IPS DF 19.7 (cell line): Measurements from ENCODE around the gene BABAM1.

Source experiments
- DNase-seq: peaks from one replicate; pipeline ENCODE4 v3.0.0-alpha.2; 2013; ENCODE audit warnings: low read depth, low spot score

The BABAM1 gene

GRCh38 chr19:17266975-17267788 lies at the start of gene BABAM1:
Gene BABAM1, plus strand, starts transcription at chr19:17267443. Its CDS starts 1,364 bp downstream, at chr19:17268807.
- peak; percentile 100 for DNase-seq

GRCh38 chr19:17219286-17219685 lies 48.0 kb upstream of the BABAM1 start:
- no peak for DNase-seq

- no peak for DNase-seq
These were observed 47.0 kb upstream of the BABAM1 start for GRCh38 chr19:17220207-17220758.

- DNase-seq: no peak
These were observed 42.2 kb upstream of the BABAM1 start for GRCh38 chr19:17225053-17225452.

GRCh38 chr19:17226002-17226933 lies 41.0 kb upstream of the BABAM1 start, which contains the start of gene OCEL1:
Gene OCEL1, plus strand, starts transcription at chr19:17226226. Its CDS starts 22 bp downstream, at chr19:17226248.
- DNase-seq: peak; percentile 90

- no peak for DNase-seq
These were observed 39.4 kb upstream of the BABAM1 start for GRCh38 chr19:17227798-17228367.

- no peak for DNase-seq
These were observed 37.4 kb upstream of the BABAM1 start for GRCh38 chr19:17229890-17230289.

GRCh38 chr19:17232258-17232657 lies 35.0 kb upstream of the BABAM1 start:
- DNase-seq: no peak

GRCh38 chr19:17234911-17235299 lies 32.3 kb upstream of the BABAM1 start:
- no peak for DNase-seq

- no peak for DNase-seq
These were observed 31.8 kb upstream of the BABAM1 start for GRCh38 chr19:17235300-17235970.

GRCh38 chr19:17235971-17236777 lies 31.1 kb upstream of the BABAM1 start:
- DNase-seq: no peak

- DNase-seq: no peak
These were observed 30.3 kb upstream of the BABAM1 start for GRCh38 chr19:17236811-17237543.

- DNase-seq: no peak
These were observed 29.2 kb upstream of the BABAM1 start for GRCh38 chr19:17237747-17238706.

GRCh38 chr19:17240062-17240752 lies 27.0 kb upstream of the BABAM1 start:
- DNase-seq: no peak

GRCh38 chr19:17240826-17241399 lies 26.3 kb upstream of the BABAM1 start:
- DNase-seq: no peak

- no peak for DNase-seq
These were observed 24.6 kb upstream of the BABAM1 start for GRCh38 chr19:17242431-17243208.
